ENCODE data around the gene TEAD2. TPM values are rescaled to one million over a fixed set of nuclear protein-coding genes. Genes with fewer than 3 reads are reported as not detected.

TEAD2 gene
- total and polyA plus RNA-seq, 9 of the 15 experiments (the other 6 are each of a cell fraction or from before 2014, with no cell fraction given), result 1.6 to 27.0 (median 13.9) TPM

DNA sequence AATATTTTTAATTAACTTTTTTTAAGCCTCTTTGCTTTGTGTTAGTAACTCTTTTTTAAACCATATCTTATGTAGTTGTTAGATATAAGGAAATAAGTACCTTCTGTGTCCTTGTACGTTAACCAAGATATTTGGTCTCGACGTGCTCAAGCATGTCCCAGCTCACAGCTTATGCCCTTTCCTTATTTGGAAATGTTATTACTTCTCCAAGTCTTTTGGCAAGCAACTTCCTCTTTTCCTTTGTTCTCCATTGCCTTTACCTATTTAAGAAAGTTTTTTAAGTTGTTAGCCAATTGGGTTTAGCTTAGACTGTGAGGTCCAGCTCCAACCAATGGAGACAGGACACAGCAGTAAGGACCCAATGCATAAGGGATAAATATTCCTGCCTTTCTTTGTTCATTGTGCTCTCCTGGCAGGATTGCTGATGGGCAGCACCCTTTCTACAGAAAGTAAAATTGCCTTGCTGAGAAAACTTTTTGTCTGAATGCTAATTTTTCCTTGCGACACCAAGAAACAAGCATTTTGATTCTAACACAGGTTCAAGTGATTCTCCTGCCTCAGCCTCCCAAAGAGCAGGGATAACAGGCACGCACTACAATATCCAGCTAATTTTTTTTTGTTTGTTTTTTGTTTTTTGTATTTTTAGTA, 6.6 kb upstream of the TEAD2 start (continued):
- TF ChIP-seq, protein P1, sequence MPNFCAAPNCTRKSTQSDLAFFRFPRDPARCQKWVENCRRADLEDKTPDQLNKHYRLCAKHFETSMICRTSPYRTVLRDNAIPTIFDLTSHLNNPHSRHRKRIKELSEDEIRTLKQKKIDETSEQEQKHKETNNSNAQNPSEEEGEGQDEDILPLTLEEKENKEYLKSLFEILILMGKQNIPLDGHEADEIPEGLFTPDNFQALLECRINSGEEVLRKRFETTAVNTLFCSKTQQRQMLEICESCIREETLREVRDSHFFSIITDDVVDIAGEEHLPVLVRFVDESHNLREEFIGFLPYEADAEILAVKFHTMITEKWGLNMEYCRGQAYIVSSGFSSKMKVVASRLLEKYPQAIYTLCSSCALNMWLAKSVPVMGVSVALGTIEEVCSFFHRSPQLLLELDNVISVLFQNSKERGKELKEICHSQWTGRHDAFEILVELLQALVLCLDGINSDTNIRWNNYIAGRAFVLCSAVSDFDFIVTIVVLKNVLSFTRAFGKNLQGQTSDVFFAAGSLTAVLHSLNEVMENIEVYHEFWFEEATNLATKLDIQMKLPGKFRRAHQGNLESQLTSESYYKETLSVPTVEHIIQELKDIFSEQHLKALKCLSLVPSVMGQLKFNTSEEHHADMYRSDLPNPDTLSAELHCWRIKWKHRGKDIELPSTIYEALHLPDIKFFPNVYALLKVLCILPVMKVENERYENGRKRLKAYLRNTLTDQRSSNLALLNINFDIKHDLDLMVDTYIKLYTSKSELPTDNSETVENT (CRISPR knock-in tag; IDR thresholded peaks at IDR 0.05), result no peak
- TF ChIP-seq TRIM28 (IDR thresholded peaks at IDR 0.05) (peak; percentile 99), ZNF143 (CRISPR knock-in tag; IDR thresholded peaks at IDR 0.05) (no peak), ZNF75A (CRISPR knock-in tag; IDR thresholded peaks at IDR 0.05) (no peak), CSDE1 (IDR thresholded peaks at IDR 0.05) (no peak), GABPB1 (CRISPR knock-in tag; IDR thresholded peaks at IDR 0.05) (no peak), EWSR1 (IDR thresholded peaks at IDR 0.05; ENCODE audit: borderline replicate concordance, low read depth, partially characterized antibody) (no peak), MYNN (IDR thresholded peaks at IDR 0.05) (no peak), MYNN (CRISPR knock-in tag; IDR thresholded peaks at IDR 0.05) (no peak), ATF1 (CRISPR knock-in tag; IDR thresholded peaks at IDR 0.05) (no peak), ATF1 (tag; IDR thresholded peaks at IDR 0.05) (no peak), ARNT (IDR thresholded peaks at IDR 0.05) (peak in 1 of 2 experiments; percentile 70; a peak in 2 of 4 replicates), ZNF239 (CRISPR knock-in tag; IDR thresholded peaks at IDR 0.05) (no peak), HNRNPH1 (optimal IDR thresholded peaks at IDR 0.05; ENCODE audit: low read depth, low read length) (no peak), SAFB (IDR thresholded peaks at IDR 0.05; ENCODE audit: borderline replicate concordance, low read depth, low read length) (no peak), ZNF785 (CRISPR knock-in tag; IDR thresholded peaks at IDR 0.05) (no peak), TRIM24 (IDR thresholded peaks at IDR 0.05) (peak; percentile 44 to 85; a peak in 3 of 4 replicates), JUN (IDR thresholded peaks at IDR 0.05; ENCODE audit: borderline replicate concordance, low read depth, low read length) (0 out of 2 replicates have a peak, but pooled peaks have one; percentile 31), JUN (CRISPR knock-in tag; IDR thresholded peaks at IDR 0.05; ENCODE audit: borderline replicate concordance) (no peak), ZNF41 (CRISPR knock-in tag; conservative IDR thresholded peaks at IDR 0.05) (no peak), ZNF134 (CRISPR knock-in tag; conservative IDR thresholded peaks at IDR 0.05) (no peak), PHF8 (IDR thresholded peaks at IDR 0.05; ENCODE audit: borderline replicate concordance, low read length) (no peak), ZNF583 (CRISPR knock-in tag; IDR thresholded peaks at IDR 0.05) (no peak), CBX3 (IDR thresholded peaks at IDR 0.05; ENCODE audit: borderline replicate concordance in 1 of 2, low read length in 2 of 2) (peak in 1 of 2 experiments; percentile 99; a peak in 2 of 3 replicates), SNRNP70 (optimal IDR thresholded peaks at IDR 0.05; ENCODE audit: low read depth, low read length) (no peak), STAT5A (IDR thresholded peaks at IDR 0.05; ENCODE audit: borderline replicate concordance, low read length) (no peak)
- TF ChIP-seq, protein P2, sequence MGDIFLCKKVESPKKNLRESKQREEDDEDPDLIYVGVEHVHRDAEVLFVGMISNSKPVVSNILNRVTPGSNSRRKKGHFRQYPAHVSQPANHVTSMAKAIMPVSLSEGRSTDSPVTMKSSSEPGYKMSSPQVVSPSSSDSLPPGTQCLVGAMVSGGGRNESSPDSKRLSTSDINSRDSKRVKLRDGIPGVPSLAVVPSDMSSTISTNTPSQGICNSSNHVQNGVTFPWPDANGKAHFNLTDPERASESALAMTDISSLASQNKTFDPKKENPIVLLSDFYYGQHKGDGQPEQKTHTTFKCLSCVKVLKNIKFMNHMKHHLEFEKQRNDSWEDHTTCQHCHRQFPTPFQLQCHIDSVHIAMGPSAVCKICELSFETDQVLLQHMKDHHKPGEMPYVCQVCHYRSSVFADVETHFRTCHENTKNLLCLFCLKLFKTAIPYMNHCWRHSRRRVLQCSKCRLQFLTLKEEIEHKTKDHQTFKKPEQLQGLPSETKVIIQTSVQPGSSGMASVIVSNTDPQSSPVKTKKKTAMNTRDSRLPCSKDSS (IDR thresholded peaks at IDR 0.05; ENCODE audit: low read depth, partially characterized antibody), result peak; percentile 99
- TF ChIP-seq, protein P3, sequence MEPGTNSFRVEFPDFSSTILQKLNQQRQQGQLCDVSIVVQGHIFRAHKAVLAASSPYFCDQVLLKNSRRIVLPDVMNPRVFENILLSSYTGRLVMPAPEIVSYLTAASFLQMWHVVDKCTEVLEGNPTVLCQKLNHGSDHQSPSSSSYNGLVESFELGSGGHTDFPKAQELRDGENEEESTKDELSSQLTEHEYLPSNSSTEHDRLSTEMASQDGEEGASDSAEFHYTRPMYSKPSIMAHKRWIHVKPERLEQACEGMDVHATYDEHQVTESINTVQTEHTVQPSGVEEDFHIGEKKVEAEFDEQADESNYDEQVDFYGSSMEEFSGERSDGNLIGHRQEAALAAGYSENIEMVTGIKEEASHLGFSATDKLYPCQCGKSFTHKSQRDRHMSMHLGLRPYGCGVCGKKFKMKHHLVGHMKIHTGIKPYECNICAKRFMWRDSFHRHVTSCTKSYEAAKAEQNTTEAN (CRISPR knock-in tag; IDR thresholded peaks at IDR 0.05), result no peak

Data from K562 (cell line).